Measurements from ENCODE around the gene CCHCR1. TPM values are rescaled to one million over a fixed set of nuclear protein-coding genes. Genes with fewer than 3 reads are reported as not detected.
"Not testable (repeated sequence)": the region's sequence is repeated elsewhere in the genome, so short reads cannot be mapped to it uniquely, and the experiment has no call there.

CCHCR1 gene
- total RNA-seq, 1 experiment from 2014 or later, result 45.5 TPM

- H3K56ac ChIP-seq (ENCODE audit: insufficient read length, low read depth, low read length), result no peak overlapping the region
- no peak overlapping the region for H2BK20ac ChIP-seq (ENCODE audit: low read depth, low read length, poor library complexity, severe bottlenecking)
- no peak overlapping the region for H3K18ac ChIP-seq (ENCODE audit: insufficient read length, low read depth, low read length)
- no peak overlapping the region for H3T11ph ChIP-seq (ENCODE audit: low read length)
- no peak overlapping the region; a peak in 1 of 5 replicates for H3K4me3 Mint-ChIP-seq
- H2AFZ ChIP-seq (ENCODE audit: low read length), result no peak overlapping the region
- no peak for TF ChIP-seq CTCF (conservative IDR thresholded peaks at IDR 0.05)
- H3K9ac ChIP-seq (ENCODE audit: extremely low read depth, insufficient read length, low read length), result no peak overlapping the region
- H3K4me1 ChIP-seq (ENCODE audit: insufficient read depth, low read length), result no peaks in the 10 kb centered on the region
- H3K27me3 ChIP-seq (ENCODE audit: insufficient read depth, low read length), result no peaks in the 10 kb centered on the region
- H3K79me1 ChIP-seq (ENCODE audit: insufficient read depth, low read depth, low read length, poor library complexity, severe bottlenecking), result no peaks in the 10 kb centered on the region
- no peak overlapping the region for H2AK5ac ChIP-seq (ENCODE audit: insufficient read length, low read length)
- H3K4me1 Mint-ChIP-seq, result peaks cover 11 to 26% of the 10 kb centered on the region in 2 experiments
- H2BK12ac ChIP-seq (ENCODE audit: insufficient read length, low read depth, low read length), result no peak overlapping the region
- H3K9me3 ChIP-seq (ENCODE audit: control insufficient read depth, low read depth, low read length), result no peaks in the 10 kb centered on the region
- no peaks in the 10 kb centered on the region for H3K79me2 ChIP-seq (ENCODE audit: insufficient read depth, low read length)
- H3K4ac ChIP-seq (ENCODE audit: low read depth, low read length), result no peak overlapping the region
- no peaks in the 10 kb centered on the region for H3K27me3 Mint-ChIP-seq (ENCODE audit: low read depth)
- no peak overlapping the region for H2BK120ac ChIP-seq (ENCODE audit: low read depth, low read length, poor library complexity, severe bottlenecking)
- H3K27ac ChIP-seq (ENCODE audit: insufficient read length, low read depth, low read length), result no peak overlapping the region
- H2BK5ac ChIP-seq (ENCODE audit: insufficient read length, low read length), result no peak overlapping the region
- peaks cover 3 to 5% (median 4%) of the 10 kb centered on the region in 3 experiments; a peak in 5 of 7 replicates for H3K36me3 Mint-ChIP-seq (ENCODE audit: insufficient read depth in 1 of 3, low read depth in 3 of 3)
- no peak overlapping the region for H3K4me2 ChIP-seq (ENCODE audit: insufficient read depth, insufficient read length, low read length)
- no peak overlapping the region for H3K14ac ChIP-seq (ENCODE audit: insufficient read depth, low read length)
- no peak overlapping the region for H3K23ac ChIP-seq (ENCODE audit: insufficient read length, low read depth, low read length)
- H3K23me2 ChIP-seq (ENCODE audit: insufficient read length, low read depth, low read length, poor library complexity, severe bottlenecking), result no peaks in the 10 kb centered on the region
- DNase-seq, result no peak
- no peak overlapping the region for H4K5ac ChIP-seq (ENCODE audit: insufficient read length, low read depth, low read length)
- no peaks in the 10 kb centered on the region for H4K20me1 ChIP-seq (ENCODE audit: control insufficient read depth, insufficient read depth, insufficient read length)
- H4K91ac ChIP-seq (ENCODE audit: insufficient read length, low read depth, low read length), result no peak overlapping the region
- no CpG with 5 or more reads among the region's 4 CpGs for WGBS (ENCODE audit: extremely low coverage, insufficient read length, low lambda C conversion rate)
- H3K9me3 Mint-ChIP-seq, result peaks cover 0 to 2% of the 10 kb centered on the region in 2 experiments; a peak in 2 of 5 replicates
- no peak overlapping the region for H2BK15ac ChIP-seq (ENCODE audit: low read depth, low read length)
- no peak overlapping the region for H3K27ac Mint-ChIP-seq
- H4K8ac ChIP-seq (replicated peaks; ENCODE audit: insufficient read length, low read depth, low read length), result no peak overlapping the region
Observed at GRCh38 chr6:31190488-31190887, 32.9 kb upstream of the CCHCR1 start.

- not testable (repeated sequence) for H4K5ac ChIP-seq (ENCODE audit: insufficient read length, low read depth, low read length); H3K9me3 ChIP-seq (ENCODE audit: control insufficient read depth, low read depth, low read length); H3K27ac ChIP-seq (ENCODE audit: insufficient read length, low read depth, low read length); H3T11ph ChIP-seq (ENCODE audit: low read length); H4K20me1 ChIP-seq (ENCODE audit: control insufficient read depth, insufficient read depth, insufficient read length); H2BK12ac ChIP-seq (ENCODE audit: insufficient read length, low read depth, low read length); H3K4me2 ChIP-seq (ENCODE audit: insufficient read depth, insufficient read length, low read length); H3K27me3 Mint-ChIP-seq (ENCODE audit: low read depth); H3K9me3 Mint-ChIP-seq; H3K4ac ChIP-seq (ENCODE audit: low read depth, low read length); H4K91ac ChIP-seq (ENCODE audit: insufficient read length, low read depth, low read length); H3K23me2 ChIP-seq (ENCODE audit: insufficient read length, low read depth, low read length, poor library complexity, severe bottlenecking); H2BK120ac ChIP-seq (ENCODE audit: low read depth, low read length, poor library complexity, severe bottlenecking); H2AK5ac ChIP-seq (ENCODE audit: insufficient read length, low read length); H3K56ac ChIP-seq (ENCODE audit: insufficient read length, low read depth, low read length); H3K79me1 ChIP-seq (ENCODE audit: insufficient read depth, low read depth, low read length, poor library complexity, severe bottlenecking); H3K27me3 ChIP-seq (ENCODE audit: insufficient read depth, low read length); H3K9ac ChIP-seq (ENCODE audit: extremely low read depth, insufficient read length, low read length); H3K14ac ChIP-seq (ENCODE audit: insufficient read depth, low read length); H3K4me1 ChIP-seq (ENCODE audit: insufficient read depth, low read length); H4K8ac ChIP-seq (replicated peaks; ENCODE audit: insufficient read length, low read depth, low read length); H2BK5ac ChIP-seq (ENCODE audit: insufficient read length, low read length); H2BK15ac ChIP-seq (ENCODE audit: low read depth, low read length); H3K36me3 Mint-ChIP-seq (ENCODE audit: insufficient read depth in 1 of 3, low read depth in 3 of 3); H3K18ac ChIP-seq (ENCODE audit: insufficient read length, low read depth, low read length); DNase-seq; H3K79me2 ChIP-seq (ENCODE audit: insufficient read depth, low read length); H2AFZ ChIP-seq (ENCODE audit: low read length); H3K23ac ChIP-seq (ENCODE audit: insufficient read length, low read depth, low read length); H2BK20ac ChIP-seq (ENCODE audit: low read depth, low read length, poor library complexity, severe bottlenecking)
- Mint-ChIP-seq H3K4me3 (peak overlapping the region in 1 of 2 experiments; percentile 3; a peak in 1 of 5 replicates), H3K27ac (peak overlapping the region in 2 of 3 experiments; percentile 69 to 76; a peak in 4 of 7 replicates), H3K4me1 (peaks cover 17 to 28% of the 10 kb centered on the region in 2 experiments)
- no CpG with 5 or more reads among the region's 3 CpGs for WGBS (ENCODE audit: extremely low coverage, insufficient read length, low lambda C conversion rate)
Observed at GRCh38 chr6:31189223-31189622, 31.6 kb upstream of the CCHCR1 start.
